ENCODE data around the gene CWF19L1. TPM values are rescaled to one million over a fixed set of nuclear protein-coding genes. Genes with fewer than 3 reads are reported as not detected.

The CWF19L1 gene
- total RNA-seq (2016; rRNA removed; fragmentation: Illumina TruSeq; extraction: Trizol) (42.1 and 60.0 TPM in 2 replicates), polyA plus RNA-seq (2011; rRNA removed) (11.8 and 13.6 TPM in 2 replicates), polyA minus RNA-seq (2011; rRNA and poly(A)+ RNA removed; ENCODE audit: low replicate concordance) (15.7 and 41.0 TPM in 2 replicates), Bru-seq, nascent RNA (percentile 65 among the genes with signal in this experiment), BruChase-seq, experiment 1, labeled RNA remaining after a 6-hour chase (percentile 64 among the genes with signal in this experiment), BruChase-seq, experiment 2, labeled RNA remaining after a 2-hour chase (percentile 67 among the genes with signal in this experiment)
- 14.1 and 14.5 TPM in 2 replicates for total RNA-seq (2016; cell fraction: cytosol; rRNA removed; fragmentation: Illumina TruSeq; extraction: Trizol; ENCODE audit: low read depth)
- 46.4 and 66.4 TPM in 2 replicates for total RNA-seq (2016; cell fraction: insoluble cytoplasmic fraction; rRNA removed; fragmentation: Illumina TruSeq; extraction: Trizol)
- 28.1 and 29.9 TPM in 2 replicates for total RNA-seq (2016; cell fraction: membrane; rRNA removed; fragmentation: Illumina TruSeq; extraction: Trizol)
- total RNA-seq (2016; cell fraction: nucleus; rRNA removed; fragmentation: Illumina TruSeq; extraction: Trizol): 20.3 and 27.0 TPM in 2 replicates
- 6.2 and 8.5 TPM in 2 replicates for polyA plus RNA-seq (2011; cell fraction: cytosol; rRNA removed)
- 9.6 and 11.5 TPM in 2 replicates for polyA plus RNA-seq (2011; cell fraction: nucleus; rRNA removed)
- 12.5 and 14.0 TPM in 2 replicates for polyA plus RNA-seq (2012)
- 6.7 and 8.0 TPM in 2 replicates for polyA plus RNA-seq (2016; cell fraction: cytosol; fragmentation: Illumina TruSeq; extraction: Trizol; ENCODE audit: low read depth)
- polyA plus RNA-seq (2016; cell fraction: insoluble cytoplasmic fraction; fragmentation: Illumina TruSeq; extraction: Trizol; ENCODE audit: low read depth): 36.9 and 40.1 TPM in 2 replicates
- 12.9 and 14.9 TPM in 2 replicates for polyA plus RNA-seq (2016; cell fraction: membrane; fragmentation: Illumina TruSeq; extraction: Trizol; ENCODE audit: low read depth)
- polyA plus RNA-seq (2016; cell fraction: nucleus; fragmentation: Illumina TruSeq; extraction: Trizol; ENCODE audit: insufficient read depth, low read depth): 31.2 and 33.0 TPM in 2 replicates
- 7.8 and 11.3 TPM in 2 replicates for polyA minus RNA-seq (2011; cell fraction: cytosol; rRNA and poly(A)+ RNA removed)
- 14.7 and 18.5 TPM in 2 replicates for polyA minus RNA-seq (2011; cell fraction: nucleus; rRNA and poly(A)+ RNA removed)
- long read RNA-seq, experiment 1, partial matches to known transcripts: 1 of 11 reads
- long read RNA-seq, experiment 1, other reads (novel, unspliced or antisense): 6 of 11 reads
- long read RNA-seq, experiment 2, partial matches to known transcripts: 2 of 22 reads
- long read RNA-seq, experiment 2, other reads (novel, unspliced or antisense): 18 of 22 reads

- peak; percentile 76 for DNase-seq (ENCODE audit: low spot score)
- Histone ChIP-seq H3K79me2 (ENCODE audit: insufficient read depth, low read length) (peaks cover 18% of the 10 kb centered on the region), H3K4me1 (ENCODE audit: insufficient read depth, low read length) (peaks cover 39% of the 10 kb centered on the region), H2AFZ (ENCODE audit: low read length) (peak within 1 kb of the TSS; percentile 95), H4K20me1 (ENCODE audit: insufficient read depth, low read length) (no peaks in the 10 kb centered on the region), H3K9me3 (ENCODE audit: low read length) (no peaks in the 10 kb centered on the region), H3K9ac (ENCODE audit: insufficient read depth, low read depth, low read length) (peak within 1 kb of the TSS; percentile 93), H3K27ac (ENCODE audit: extremely low read length, insufficient read depth, low read length) (peak within 1 kb of the TSS; percentile 83), H3K27me3 (ENCODE audit: control insufficient read depth in 1 of 2, insufficient read depth in 2 of 2, low read length in 2 of 2) (no peaks in the 10 kb centered on the region; a peak in 1 of 5 replicates), H3K36me3 (replicated peaks in 1 of 2; ENCODE audit: control insufficient read depth in 1 of 2, insufficient read depth in 2 of 2, low read length in 2 of 2) (no peaks in the 10 kb centered on the region; a peak in 1 of 5 replicates), H3K4me2 (ENCODE audit: low read depth, low read length) (peak within 1 kb of the TSS; percentile 76), H3K4me3 (replicated peaks in 1 of 3; ENCODE audit: insufficient read depth in 1 of 3, low read depth in 2 of 3, low read length in 3 of 3) (peak within 1 kb of the TSS; percentile 79 to 100 (median 98))
- peak; percentile 79 for FAIRE-seq
- WGBS (ENCODE audit: low lambda C conversion rate): 5% methylated on average over 41 of the region's 49 CpGs
- in situ Hi-C loops (cut with HindIII; ENCODE audit: extremely low pct_ligation_motif_present, low pct_unique_long_range_greater_than_20kb) (no loop called here), intact Hi-C loops (cut with micrococcal nuclease; ENCODE audit: unreplicated experiment) (no loop called here)
- ChIA-PET CTCF (ENCODE audit: low intra/inter-chr PET ratio, low total read pairs) (no interaction called here), POLR2A (no interaction called here)
- peak; percentile 90 for ATAC-seq
- BruUV-seq (replicated peaks): TSS peak; percentile 98
- TF ChIP-seq ZBTB2 (CRISPR knock-in tag; IDR thresholded peaks at IDR 0.05; ENCODE audit: low read depth) (no peak), SMYD3 (CRISPR knock-in tag; IDR thresholded peaks at IDR 0.05) (peak; percentile 70; the same call in 1 of the 2 replicates), RBM22 (optimal IDR thresholded peaks at IDR 0.05; ENCODE audit: low read length) (no peak), SRY (CRISPR knock-in tag; IDR thresholded peaks at IDR 0.05) (no peak), ZNF230 (CRISPR knock-in tag; IDR thresholded peaks at IDR 0.05) (no peak), NR2C2 (CRISPR knock-in tag; IDR thresholded peaks at IDR 0.05; ENCODE audit: borderline replicate concordance) (no peak), FOSL1 (CRISPR knock-in tag; IDR thresholded peaks at IDR 0.05; ENCODE audit: borderline replicate concordance) (no peak), TOE1 (CRISPR knock-in tag; IDR thresholded peaks at IDR 0.05) (no peak), ZNF841 (CRISPR knock-in tag; IDR thresholded peaks at IDR 0.05; ENCODE audit: borderline replicate concordance) (0 out of 2 replicates have a peak, but pooled peaks have one; percentile 21), EZH2 (conservative IDR thresholded peaks at IDR 0.05; ENCODE audit: low read depth, low read length) (no peak), ZBTB34 (CRISPR knock-in tag; IDR thresholded peaks at IDR 0.05) (no peak), GATA4 (IDR thresholded peaks at IDR 0.05; ENCODE audit: borderline replicate concordance, low read depth) (peak; percentile 37; the same call in 1 of the 2 replicates), SIN3B (IDR thresholded peaks at IDR 0.05; ENCODE audit: low read length) (peak; percentile 98), ZNF432 (CRISPR knock-in tag; IDR thresholded peaks at IDR 0.05; ENCODE audit: borderline replicate concordance) (no peak)
Measured at GRCh38 chr10:100267239-100268104, at the start of gene CWF19L1. Gene CWF19L1 (minus strand): TSS chr10:100267638. CDS start chr10:100267593, 45 bp downstream.

Measured in HepG2 (cell line).